PC-3 (cell line): ENCODE results near the gene METTL5.

Experiments used
- EZH2 ChIP-seq: fragments of 300-600 bp; sonication (generic); IDR thresholded peaks from one replicate; pipeline ENCODE4 v1.6.1; 2017; ENCODE audit warnings: antibody characterized with exemption, mild to moderate bottlenecking, low read length; ENCODE audit not compliant: unreplicated experiment
- TF ChIP-seq, protein P1 (sequence below): fragments of 300-600 bp; sonication (generic); conservative IDR thresholded peaks from 2 replicates; pipeline ENCODE4 v1.5.1; 2017; ENCODE audit warnings: antibody characterized with exemption, low read depth, mild to moderate bottlenecking, low read length

DNA sequence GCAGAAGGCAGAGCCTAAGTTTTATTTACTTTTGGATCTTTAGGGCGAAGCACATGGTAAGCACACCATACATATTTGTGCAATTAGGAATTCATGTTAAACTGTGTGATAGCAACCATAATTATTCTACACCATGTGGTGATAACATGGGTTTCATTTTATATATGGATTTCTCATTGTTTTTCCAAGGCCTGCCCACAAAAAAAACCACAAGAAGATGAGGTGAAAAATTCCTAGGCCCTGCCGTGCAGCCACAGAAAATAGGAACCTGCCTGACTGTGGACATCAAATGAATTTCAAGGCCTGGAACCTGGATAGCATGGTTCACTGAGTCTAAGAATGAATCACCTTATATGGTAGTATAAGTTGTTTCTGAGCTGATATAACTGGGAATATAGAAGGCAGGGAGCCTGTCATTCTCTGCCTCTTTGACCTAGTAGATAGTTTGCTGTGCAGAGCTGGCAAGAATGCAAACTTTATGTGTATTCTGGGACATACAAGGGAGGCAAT is 48.4 kb downstream of the METTL5 start:
- TF ChIP-seq, protein P1, sequence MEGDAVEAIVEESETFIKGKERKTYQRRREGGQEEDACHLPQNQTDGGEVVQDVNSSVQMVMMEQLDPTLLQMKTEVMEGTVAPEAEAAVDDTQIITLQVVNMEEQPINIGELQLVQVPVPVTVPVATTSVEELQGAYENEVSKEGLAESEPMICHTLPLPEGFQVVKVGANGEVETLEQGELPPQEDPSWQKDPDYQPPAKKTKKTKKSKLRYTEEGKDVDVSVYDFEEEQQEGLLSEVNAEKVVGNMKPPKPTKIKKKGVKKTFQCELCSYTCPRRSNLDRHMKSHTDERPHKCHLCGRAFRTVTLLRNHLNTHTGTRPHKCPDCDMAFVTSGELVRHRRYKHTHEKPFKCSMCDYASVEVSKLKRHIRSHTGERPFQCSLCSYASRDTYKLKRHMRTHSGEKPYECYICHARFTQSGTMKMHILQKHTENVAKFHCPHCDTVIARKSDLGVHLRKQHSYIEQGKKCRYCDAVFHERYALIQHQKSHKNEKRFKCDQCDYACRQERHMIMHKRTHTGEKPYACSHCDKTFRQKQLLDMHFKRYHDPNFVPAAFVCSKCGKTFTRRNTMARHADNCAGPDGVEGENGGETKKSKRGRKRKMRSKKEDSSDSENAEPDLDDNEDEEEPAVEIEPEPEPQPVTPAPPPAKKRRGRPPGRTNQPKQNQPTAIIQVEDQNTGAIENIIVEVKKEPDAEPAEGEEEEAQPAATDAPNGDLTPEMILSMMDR: no peak
- TF ChIP-seq EZH2: no peak
